GM19455 (cell line): ENCODE results near the gene CCDC167.
A peak's percentile ranks its signal among the peaks of the same experiment; 100 is the strongest.

ENCODE experiments used
- ATAC-seq: cut with Tn5 transposase; IDR thresholded peaks from one replicate; pipeline ENCODE4 v1.9.1; 2021; ENCODE audit not compliant: unreplicated experiment

CCDC167 gene

GRCh38 chr6:37435373-37435772, 64.3 kb downstream of the CCDC167 start:
- ATAC-seq, result no peak

GRCh38 chr6:37433657-37434271, 65.9 kb downstream of the CCDC167 start:
- ATAC-seq, result peak; percentile 37
